NCI-H510A (cell line): ENCODE results near the gene ZNF223.

Experiments used
- DNase-seq: peaks from one replicate; lab custom pipeline; 2025; lab: John Stamatoyannopoulos, UW

The ZNF223 gene

GRCh38 chr19:44051650-44052402 is at the start of gene ZNF223:
Gene ZNF223 (plus strand): TSS chr19:44052036. CDS start chr19:44055177, 3,141 bp downstream.
- peak; percentile 93 for DNase-seq

- DNase-seq, result no peak
Measured at GRCh38 chr19:44002212-44002565, 49.6 kb upstream of the ZNF223 start.

- DNase-seq, result peak; percentile 82
Measured at GRCh38 chr19:44002566-44003460, 49.0 kb upstream of the ZNF223 start, which contains the start of gene ZNF230. Gene ZNF230 (plus strand): TSS chr19:44002957. CDS start chr19:44007079, 4,122 bp downstream.

GRCh38 chr19:44003461-44004009 is 48.3 kb upstream of the ZNF223 start:
- DNase-seq, result no peak

- DNase-seq, result no peak
Measured at GRCh38 chr19:44005973-44006372, 45.9 kb upstream of the ZNF223 start.

- DNase-seq, result no peak
Measured at GRCh38 chr19:44007473-44007872, 44.4 kb upstream of the ZNF223 start.

- DNase-seq, result no peak
Measured at GRCh38 chr19:44010468-44010867, 41.4 kb upstream of the ZNF223 start.

GRCh38 chr19:44019498-44019897 is 32.3 kb upstream of the ZNF223 start:
- no peak for DNase-seq

GRCh38 chr19:44021221-44021620 is 30.6 kb upstream of the ZNF223 start:
- no peak for DNase-seq

- DNase-seq, result no peak
Measured at GRCh38 chr19:44024900-44025216, 27.0 kb upstream of the ZNF223 start.

- peak; percentile 13 for DNase-seq
Measured at GRCh38 chr19:44025217-44025936, 26.5 kb upstream of the ZNF223 start, which contains the start of gene ZNF222. Gene ZNF222 (plus strand): TSS chr19:44025379. CDS start chr19:44025437, 58 bp downstream.

GRCh38 chr19:44026622-44027021 is 25.2 kb upstream of the ZNF223 start:
- DNase-seq, result no peak

GRCh38 chr19:44032001-44032610 is 19.7 kb upstream of the ZNF223 start:
- no peak for DNase-seq

GRCh38 chr19:44042147-44042546 is 9.7 kb upstream of the ZNF223 start:
- DNase-seq, result no peak

GRCh38 chr19:44050740-44051649 is 841 bp upstream of the ZNF223 start:
- peak; percentile 64 for DNase-seq

GRCh38 chr19:44055870-44056269 is 4.0 kb downstream of the ZNF223 start:
- no peak for DNase-seq

GRCh38 chr19:44059229-44059628 is 7.4 kb downstream of the ZNF223 start:
- DNase-seq, result no peak

- DNase-seq, result no peak
Measured at GRCh38 chr19:44061038-44061437, 9.2 kb downstream of the ZNF223 start.

GRCh38 chr19:44066305-44066704 is 14.5 kb downstream of the ZNF223 start:
- DNase-seq, result no peak

GRCh38 chr19:44069415-44069814 is 17.6 kb downstream of the ZNF223 start:
- DNase-seq, result no peak
